ENCODE measurements around the gene THSD4.

Gene THSD4

DNA sequence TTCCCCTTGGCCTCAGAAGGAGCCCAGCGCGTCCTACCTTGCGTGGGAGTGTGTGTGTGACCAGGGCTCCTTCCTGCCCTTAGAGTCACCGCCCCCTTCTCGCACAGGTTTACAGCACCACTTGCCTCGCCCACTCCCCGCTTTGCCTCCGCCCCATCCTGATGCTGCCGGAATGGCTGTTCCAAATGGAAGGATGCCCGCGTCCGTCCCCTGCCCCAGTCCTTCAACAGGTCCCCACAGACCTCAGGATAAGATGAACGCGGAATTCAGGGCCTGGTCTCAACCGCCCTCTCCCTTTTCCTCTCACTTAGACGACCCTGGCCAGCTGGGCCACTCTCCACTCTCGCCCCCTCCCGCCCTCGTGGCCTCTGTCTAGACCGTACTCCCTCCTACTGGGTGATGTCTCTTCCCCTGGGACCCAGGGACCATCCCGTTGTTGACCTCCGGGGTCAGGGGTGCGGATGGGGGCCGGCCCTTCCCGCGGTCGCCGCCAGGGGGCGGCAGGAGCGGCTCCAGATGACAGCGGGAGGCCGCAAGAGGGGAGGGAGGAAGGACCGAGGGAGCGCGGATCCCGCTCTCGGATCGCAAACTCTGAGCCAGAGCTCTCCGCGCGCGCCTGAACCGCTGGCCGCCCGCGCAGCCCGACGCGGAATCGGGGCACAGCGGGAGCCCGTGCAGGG lies at the start of gene THSD4:
Gene THSD4, plus strand, starts transcription at position 585 of the 680 bp plus-strand sequence.
- DNase-seq (ENCODE audit: low read depth in 1 of 2, low spot score in 1 of 2), result peak; percentile 39 to 40

DNA sequence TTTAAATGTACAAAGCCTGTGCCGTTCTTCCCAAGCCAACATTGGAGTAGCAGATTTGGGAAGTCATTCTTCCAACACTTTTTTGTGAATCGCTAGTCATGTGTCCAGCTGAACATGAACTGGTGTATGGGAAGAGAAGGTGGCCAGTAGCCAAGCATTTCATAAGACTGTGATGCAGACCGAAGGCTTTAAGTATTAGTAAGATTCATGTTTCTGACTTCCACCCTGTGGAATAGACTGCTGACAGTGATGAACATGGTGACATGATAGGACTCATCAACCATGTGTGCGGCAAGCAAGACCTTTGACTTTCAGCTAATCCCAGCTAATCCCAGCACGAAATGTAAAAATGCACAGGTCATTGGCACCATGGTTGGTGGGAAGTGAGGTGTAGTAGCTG lies 48.3 kb upstream of the THSD4 start:
- no peak for DNase-seq (ENCODE audit: low read depth in 1 of 2, low spot score in 1 of 2)

DNA sequence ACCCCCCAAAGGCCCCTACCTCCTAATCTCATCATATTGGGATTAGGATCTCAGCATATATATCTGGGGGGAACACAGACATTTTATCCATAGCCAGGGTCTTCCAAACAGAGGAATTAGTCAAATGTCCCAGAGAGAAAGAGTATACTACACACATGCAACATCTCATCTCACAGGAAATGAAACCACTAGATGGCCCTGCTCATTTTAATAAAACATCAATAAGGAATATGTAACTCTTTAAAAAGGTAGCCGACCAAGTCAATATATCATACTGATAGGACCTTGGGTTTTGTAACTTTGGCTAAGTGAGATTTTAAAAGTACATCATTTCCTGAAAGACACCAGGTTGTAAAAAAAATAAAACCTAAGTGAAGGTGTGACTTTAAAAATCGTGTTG lies 45.6 kb upstream of the THSD4 start:
- DNase-seq (ENCODE audit: low read depth in 1 of 2, low spot score in 1 of 2), result no peak

DNA sequence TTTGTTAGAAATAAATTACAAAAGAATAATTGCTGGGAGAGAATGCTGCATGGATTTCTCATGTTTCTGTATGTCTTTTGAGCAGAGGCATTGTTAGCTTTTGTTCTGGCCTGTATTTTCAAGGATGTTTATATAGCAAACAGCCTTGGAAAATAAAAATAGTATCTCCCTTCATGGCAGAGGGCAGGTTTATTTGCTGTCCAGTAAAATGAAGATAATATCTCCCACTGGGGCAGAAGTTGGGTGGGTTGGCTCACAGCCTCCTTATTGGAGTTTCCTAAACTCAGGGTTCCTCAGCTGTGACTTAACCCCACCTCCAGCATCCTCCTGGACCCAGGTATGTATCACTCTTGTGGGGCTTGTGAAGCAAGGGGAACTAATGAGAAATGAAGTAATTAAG lies 43.7 kb upstream of the THSD4 start:
- DNase-seq (ENCODE audit: low read depth in 1 of 2, low spot score in 1 of 2), result no peak

DNA sequence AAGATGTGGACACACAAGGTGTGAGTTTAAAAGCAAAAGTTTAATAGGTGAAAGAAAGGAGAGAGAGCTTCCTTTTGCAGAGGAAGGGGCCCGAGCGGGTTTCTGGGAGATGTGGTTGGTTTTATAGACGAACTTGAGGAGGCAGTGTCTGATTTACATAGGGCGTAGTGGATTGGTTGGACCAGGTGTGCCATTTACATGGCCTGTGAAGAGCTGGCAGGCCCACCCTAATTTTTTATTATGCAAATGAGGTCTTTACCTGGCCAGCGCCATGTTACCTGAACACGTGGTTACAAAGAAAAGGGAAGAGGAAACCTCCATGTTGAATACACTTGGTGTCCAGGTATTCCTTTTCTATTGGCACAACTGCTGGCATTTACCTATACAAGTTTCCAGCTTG lies 42.8 kb upstream of the THSD4 start:
- DNase-seq (ENCODE audit: low read depth in 1 of 2, low spot score in 1 of 2), result no peak

DNA sequence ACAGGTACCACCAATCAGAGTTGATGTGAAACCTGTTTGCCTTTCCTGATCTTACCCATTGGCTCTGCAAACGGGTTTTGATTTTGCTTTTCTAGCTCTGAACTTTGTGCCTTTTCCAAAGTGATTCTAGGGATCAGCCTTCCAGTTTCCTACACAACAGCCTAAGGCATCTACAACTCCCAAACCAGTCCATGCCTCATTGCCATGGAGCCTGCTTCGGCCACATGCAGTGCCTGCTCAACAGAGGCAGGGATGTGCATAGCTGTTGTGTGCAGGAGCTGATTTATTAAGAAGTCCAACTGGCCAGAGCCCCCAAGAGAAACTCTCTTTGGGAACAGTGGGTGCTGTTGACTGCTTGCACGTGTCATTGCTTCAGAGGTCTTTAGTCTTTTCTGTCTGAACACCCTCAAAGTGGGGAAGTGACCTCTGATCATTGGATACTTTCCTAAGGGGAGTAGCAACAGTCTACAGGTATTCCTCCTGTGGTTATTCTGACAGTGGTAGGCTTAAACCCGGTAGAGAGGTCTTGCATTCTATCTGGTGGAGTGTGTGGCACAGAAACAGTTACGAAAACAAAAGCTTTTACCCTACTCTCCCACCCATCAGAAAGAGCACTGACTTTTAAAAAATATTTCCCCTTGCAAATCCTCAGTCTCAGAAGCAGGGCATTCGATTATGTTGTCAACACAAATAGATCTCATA lies 36.6 kb upstream of the THSD4 start:
- no peak for DNase-seq (ENCODE audit: low read depth in 1 of 2, low spot score in 1 of 2)

DNA sequence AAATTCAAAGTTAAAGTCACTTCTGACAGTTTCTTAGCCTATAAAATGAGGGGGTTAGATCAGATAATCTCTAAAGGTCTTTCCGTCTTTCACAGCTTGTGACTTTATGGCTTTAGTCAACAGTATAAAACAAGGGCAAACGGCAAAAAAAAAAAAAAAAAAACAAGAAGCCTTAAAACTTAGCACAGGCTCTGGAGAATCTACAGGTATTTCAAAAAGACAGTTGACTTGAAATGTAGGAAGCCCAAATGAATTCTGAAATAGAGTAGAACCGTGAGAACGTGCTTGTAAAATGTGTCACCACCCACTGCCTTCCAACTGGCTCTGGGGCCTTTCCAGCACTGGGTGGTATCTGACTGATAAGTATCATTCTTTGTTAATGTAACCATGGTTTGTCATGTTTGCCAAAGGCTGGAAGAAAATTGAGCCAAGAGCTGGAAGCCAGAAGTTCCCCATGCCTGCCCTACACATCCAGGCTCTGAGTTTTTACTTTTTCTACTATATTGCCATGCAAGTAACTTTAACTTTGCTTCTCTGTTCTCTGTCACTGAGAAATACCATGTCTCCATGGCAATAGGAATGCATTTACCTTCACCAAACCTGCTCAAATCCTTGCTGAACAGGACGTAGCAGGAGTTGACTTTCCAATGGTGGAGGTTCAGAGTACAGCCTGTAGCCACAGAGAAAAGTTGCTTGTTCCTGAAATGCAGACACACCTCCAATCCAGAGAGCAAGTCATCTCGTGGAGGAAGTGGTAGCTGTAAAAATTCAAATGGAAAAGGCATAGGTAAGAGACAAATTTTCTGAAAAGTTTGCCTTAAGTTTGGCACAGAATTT lies 35.8 kb upstream of the THSD4 start:
- DNase-seq (ENCODE audit: low read depth in 1 of 2, low spot score in 1 of 2), result no peak

DNA sequence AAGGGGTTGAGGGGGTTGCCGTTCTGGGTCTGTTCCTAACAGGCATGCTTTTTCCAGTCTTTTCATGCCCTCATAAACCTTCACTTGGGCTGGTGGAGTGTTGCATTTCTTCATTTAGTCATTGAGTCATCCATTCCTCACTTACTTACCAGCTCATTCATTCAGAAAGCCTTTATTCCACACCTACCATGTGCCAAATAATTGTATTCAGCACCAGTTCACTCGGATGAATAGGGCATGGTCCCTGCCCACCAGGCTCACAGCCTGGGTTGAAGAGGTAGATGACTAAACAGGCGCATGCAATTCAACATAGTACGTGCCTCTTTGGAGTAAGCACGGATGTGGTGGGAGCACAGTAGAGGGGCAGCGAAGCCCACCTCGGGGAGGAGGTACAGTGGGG lies 35.1 kb upstream of the THSD4 start:
- no peak for DNase-seq (ENCODE audit: low read depth in 1 of 2, low spot score in 1 of 2)

DNA sequence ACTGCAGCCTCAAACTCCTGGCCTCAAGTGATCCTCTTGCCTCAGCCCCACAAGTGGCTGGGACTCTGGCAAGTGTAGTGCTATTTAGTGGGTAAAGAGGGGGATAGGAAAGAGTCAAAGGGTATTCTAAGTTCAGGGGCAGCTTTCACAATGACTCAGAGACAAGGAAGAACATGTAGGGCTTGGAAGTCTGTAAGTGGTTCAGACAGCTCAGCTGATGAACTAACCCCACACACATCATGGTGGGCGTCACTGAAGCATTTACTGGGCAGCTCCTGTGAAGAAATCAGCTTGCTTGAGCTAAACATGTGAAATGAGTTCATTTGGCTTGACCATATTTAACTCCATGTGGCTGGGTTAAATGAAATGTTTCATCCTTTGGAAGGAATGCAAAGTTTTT lies 34.6 kb upstream of the THSD4 start:
- DNase-seq (ENCODE audit: low read depth in 1 of 2, low spot score in 1 of 2), result no peak

DNA sequence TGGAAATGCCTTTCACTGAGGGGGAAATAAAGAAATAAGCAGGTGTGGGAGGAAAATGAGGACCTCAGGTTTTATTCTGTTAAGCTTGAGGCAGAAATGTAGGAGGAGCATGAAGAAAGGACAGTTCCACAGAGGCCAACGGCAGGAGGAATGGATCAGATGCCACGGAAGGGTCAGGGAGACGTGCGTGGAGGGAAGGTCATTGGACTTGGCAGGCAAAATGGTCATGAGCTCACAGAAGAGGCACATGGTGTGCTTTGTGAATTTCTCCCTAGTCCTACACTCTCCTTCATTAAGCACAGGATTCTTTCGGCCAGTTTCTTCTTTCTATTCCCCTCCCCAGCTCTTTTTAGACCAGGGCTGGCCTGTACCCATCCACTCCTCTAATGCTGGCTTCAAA lies 32.5 kb upstream of the THSD4 start:
- no peak for DNase-seq (ENCODE audit: low read depth in 1 of 2, low spot score in 1 of 2)

DNA sequence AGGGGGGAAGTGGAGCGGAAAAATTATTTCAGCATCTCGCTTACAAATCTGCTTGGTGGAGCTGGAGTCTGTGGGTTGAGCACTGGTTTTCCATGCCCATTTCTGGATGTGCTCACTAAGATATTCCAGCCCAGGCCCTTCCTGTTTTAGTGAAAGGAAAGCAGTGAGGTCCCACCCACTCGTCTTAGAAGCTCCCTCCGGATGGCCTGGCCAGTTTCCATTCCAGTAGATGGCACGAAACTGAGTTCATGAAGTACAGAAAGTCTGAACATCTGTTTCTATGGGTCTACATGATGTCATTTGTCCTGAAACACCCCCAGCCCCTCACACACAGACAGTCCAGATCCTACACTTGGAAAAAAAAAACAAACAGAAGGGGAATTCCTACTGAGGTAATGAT lies 31.9 kb upstream of the THSD4 start:
- DNase-seq (ENCODE audit: low read depth in 1 of 2, low spot score in 1 of 2), result no peak

DNA sequence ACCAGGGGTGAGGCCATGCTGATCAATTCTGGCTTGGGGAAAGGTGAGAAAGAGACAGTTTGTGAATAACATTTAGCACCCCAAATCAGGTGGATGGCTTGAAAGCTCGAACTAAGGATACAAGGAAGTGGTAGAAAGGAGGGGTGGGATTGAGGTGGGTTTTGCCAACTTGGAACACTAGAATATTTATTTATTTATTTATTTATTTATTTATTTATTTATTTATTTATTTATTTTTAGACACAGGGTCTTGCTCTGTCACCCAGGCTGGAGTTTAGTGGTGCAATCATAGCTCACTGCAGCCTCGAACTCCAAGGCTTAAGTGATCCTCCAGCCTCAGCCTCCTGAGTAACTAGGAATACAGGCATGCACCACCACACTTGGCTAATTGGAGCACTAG lies 31.0 kb upstream of the THSD4 start:
- no peak for DNase-seq (ENCODE audit: low read depth in 1 of 2, low spot score in 1 of 2)

DNA sequence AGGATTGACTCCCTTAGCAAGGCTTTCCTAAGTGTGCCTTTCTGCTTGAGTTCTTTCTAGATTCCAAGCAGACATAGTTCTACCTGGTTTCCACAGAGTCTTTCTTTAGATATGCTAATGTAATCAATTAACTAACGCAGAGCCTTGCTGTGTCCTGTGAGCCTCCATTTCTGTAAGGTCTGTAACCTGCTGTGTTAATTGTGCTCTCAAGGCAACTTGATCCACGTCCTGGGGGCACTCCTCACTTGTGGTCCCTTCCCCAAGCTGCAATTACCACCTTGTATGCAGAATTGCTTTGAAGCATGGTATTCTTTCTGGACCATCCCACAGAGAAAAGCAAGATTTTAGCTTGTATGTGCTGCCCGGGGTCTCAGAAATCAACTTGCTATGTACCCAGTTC lies 29.5 kb upstream of the THSD4 start:
- no peak for DNase-seq (ENCODE audit: low read depth in 1 of 2, low spot score in 1 of 2)

DNA sequence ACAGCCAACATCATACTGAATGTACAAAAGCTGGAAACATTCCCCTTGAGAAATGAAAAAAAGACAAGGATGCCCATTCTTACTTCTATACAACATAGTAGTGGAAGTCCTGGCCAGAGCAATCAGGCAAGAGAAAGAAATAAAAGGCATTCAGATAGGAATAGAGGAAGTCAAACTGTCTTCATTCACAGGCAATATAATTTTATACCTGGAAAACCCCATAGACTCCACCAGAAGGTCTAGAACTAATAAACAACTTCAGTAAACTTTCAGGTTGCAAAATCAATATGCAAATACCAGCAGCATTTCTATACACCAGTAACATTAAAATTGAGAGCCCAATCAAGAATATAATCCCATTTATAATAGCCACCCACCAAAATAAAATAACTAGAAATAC lies 27.1 kb upstream of the THSD4 start:
- DNase-seq (ENCODE audit: low read depth in 1 of 2, low spot score in 1 of 2), result no peak

DNA sequence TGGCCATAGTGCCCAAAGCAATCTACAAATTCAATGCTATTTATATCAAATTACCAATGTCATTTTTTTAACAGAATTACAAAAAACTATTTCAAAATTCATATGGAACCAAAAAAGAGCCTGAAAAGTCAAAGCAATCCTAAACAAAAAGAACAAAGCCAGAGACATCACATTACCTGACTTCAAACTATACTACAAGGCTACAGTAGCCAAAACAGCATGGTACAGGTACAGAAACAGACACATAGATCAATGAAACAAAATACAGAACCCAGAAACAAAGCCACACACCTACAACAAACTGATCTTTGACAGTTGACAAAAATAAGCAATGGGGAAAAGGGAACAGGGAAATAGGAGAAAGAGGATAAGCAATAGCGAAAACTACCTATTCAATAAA lies 26.6 kb upstream of the THSD4 start:
- no peak for DNase-seq (ENCODE audit: low read depth in 1 of 2, low spot score in 1 of 2)

DNA sequence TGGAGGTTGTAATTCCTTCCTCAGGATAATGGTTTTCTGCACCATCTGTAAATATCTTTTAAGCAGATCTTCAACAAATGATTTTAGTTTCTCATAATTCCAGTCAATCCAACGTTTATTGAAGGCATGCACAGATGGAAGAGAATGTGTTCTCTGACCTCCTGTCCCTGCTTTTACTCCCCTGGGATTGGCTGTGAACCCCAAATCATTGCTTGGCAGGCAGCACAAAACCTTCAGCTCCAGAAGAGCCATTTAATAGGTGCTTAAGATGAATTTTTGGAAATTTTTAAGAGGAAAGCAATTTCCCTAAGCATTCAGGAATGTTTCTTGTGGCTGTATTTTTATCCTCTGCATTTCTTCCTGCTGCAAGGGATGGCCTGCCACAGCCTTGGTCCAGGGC lies 25.5 kb upstream of the THSD4 start:
- no peak for DNase-seq (ENCODE audit: low read depth in 1 of 2, low spot score in 1 of 2)

DNA sequence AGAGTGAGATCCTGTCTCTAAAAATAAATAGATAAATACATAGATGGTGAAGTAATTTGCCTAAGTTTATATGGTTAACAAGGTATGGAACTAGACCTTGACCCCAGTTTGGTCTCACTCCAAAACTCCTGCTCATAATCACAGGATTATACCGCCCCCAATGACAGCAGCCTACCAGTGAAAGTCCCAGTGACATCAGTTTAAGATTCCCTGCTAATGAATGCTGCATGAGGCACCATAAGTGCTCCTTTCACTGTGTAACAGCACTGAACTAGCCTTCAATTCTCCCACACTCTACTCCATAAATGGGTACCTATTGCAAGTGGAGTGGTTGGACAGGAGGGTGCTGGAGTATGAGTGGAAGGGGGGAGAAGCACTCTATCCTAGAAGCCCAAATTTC lies 23.7 kb upstream of the THSD4 start:
- DNase-seq (ENCODE audit: low read depth in 1 of 2, low spot score in 1 of 2), result no peak

DNA sequence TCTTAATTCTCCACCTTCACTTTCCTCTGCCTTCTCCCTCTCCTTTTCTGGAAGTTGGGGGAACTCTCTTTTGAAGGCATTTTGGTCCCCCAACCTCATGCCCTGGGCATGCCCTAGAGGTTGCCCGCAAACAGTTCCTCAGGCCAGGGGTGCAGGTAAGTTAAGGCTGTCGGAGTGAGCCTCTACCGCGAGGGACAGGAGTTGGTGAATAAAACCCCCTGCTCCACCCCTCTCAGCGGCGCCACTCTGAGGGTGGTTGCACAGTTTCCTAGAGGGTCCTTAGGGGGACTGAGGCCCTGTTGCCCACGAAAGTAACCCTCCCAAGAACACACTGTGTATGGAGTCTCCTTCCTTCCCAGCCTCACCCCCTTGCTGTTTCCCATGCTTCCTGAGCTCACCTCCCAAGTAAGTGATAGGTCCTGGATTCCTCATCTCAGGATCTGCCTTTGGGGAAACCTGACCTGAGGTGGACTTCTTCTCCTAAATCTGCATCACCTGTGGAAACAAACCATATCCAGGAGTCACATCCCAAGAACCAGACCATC lies 23.1 kb upstream of the THSD4 start:
- DNase-seq (ENCODE audit: low read depth in 1 of 2, low spot score in 1 of 2), result no peak

DNA sequence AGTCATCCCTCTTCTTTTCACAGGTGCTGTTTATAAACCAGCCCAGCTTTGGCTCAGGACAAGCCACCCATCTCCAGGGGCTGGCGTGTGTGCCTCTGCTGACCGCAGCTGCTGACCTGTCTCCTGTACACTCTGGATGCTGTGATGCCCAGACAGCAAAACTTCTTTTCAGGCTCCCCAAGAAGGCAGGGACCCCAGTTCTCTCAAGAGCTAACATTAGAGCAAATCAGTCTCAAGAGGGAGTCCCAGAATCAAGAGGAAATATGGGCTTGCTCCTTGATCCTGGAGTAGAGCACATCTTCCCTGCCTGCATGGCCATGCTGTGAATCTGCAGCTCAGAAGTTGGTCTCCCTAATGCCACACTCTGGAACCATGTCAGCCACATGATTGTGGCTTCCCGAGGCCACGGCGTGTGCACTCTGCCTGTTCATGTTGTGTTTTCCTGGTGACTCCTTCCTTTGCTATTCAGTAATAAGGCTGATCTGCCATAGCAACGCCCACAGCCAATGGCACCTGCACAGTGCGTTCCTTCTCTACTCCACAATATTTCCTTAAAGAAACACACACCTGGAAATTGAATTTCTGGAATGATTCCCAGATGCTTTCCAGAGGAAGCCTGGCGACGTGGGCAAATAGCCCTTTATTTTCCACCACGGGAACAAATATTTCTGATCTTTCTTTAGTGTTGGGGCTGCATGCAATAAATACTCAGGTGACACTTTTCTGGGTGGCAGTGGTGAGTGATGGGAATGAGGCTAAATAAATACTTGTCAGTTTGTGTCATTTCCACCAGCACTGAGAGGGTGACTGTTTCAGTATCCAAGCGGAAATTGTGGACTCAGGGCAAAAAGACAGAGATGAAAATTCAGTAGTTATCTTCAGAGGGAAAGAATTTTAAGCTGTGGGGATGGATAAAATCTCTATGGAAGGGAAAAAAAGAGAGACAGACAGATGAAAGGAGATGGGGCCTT lies 21.9 kb upstream of the THSD4 start:
- no peak for DNase-seq (ENCODE audit: low read depth in 1 of 2, low spot score in 1 of 2)

DNA sequence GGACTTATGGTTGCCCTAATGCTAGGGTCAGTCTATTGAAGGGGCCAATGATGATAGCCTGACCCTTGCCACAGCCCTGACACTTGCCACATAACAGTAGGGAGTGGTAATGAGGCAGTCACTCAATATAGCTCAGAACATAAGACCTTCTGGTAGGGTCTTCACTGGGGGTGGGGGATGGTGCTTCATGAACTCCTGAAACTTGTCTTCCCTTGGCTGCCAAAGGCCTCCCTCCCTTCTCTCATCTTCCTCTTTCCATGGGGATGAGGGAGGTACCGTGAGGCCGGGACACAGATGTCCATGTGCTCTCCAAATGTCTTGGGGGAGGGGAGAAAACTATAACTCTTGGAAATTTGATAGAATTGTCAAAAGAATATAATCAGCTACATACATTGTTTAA lies 21.1 kb upstream of the THSD4 start:
- DNase-seq (ENCODE audit: low read depth in 1 of 2, low spot score in 1 of 2), result no peak

DNA sequence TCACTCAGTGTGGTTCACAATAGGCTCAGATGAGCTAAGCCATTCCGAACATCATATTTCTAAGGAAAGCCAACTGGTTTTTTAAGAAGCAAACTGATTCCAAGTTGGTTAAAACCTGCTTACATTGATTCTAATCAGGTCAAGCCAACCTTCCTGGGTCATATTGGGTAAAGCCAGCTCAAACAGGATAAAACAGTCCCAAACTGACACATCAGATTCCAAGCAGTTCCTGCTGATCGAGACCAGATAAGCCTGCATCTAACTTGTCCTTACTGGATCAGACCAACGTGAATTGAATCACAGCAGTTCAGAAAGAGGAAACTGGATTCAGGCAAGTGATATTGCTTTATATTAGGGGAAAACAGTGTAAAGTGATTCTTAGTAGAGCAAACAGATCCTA lies 18.6 kb upstream of the THSD4 start:
- DNase-seq (ENCODE audit: low read depth in 1 of 2, low spot score in 1 of 2), result no peak

Measured in activated CD4-positive, alpha-beta T cell treated with anti-CD3 and anti-CD28 coated beads, Interleukin-2, amount 50 U/mL, for 24 hours (primary cell).